ENCODE data around the gene CDH6. TPM values are rescaled to one million over a fixed set of nuclear protein-coding genes. Genes with fewer than 3 reads are reported as not detected.

Gene CDH6
- total and polyA plus RNA-seq, 10 of the 15 experiments (the other 5 are each of a cell fraction or from before 2014, with no cell fraction given): 0.01 TPM; not detected in 9

DNA sequence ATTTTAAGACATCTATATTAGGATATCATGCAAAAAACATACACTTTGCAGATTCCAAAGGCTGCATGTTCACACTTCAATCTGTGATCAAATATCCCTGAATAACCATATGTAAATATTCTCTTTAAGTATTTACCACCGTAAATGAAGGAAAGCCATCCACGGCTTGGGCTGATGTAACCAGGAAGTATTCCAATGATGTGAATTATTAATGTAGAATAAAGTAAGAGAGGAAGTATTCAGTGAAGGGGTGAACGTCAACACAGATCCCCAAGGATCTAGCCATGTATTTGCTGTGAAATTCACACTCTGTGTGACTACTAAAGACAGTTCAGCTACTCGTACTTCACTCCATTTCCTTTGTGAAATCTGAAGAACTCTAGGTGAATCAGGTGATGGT is 75.2 kb downstream of the CDH6 start:
- H2AFZ ChIP-seq (ENCODE audit: control insufficient read depth, low read depth, low read length): no peak overlapping the region
- ChIA-PET POLR2A (no interaction called here), CTCF (interaction anchor here (3.4 kb wide), 1 partner anchor 36 kb away, joined by 23 read pairs; no protein-coding TSS in a partner anchor), SMC1A (ENCODE audit: uncharacterized antibody, unreplicated experiment) (no interaction called here), RAD21 (ENCODE audit: unreplicated experiment) (no interaction called here)
- H3K4me2 ChIP-seq (ENCODE audit: control insufficient read depth, insufficient read depth): no peak overlapping the region
- in situ Hi-C loops (cut with MboI): no loop called here
- H3K4me3 ChIP-seq: no peak overlapping the region
- DNase-seq (ENCODE audit: low read depth, low spot score): no peak
- WGBS (ENCODE audit: insufficient coverage, insufficient replicate concordance, low lambda C conversion rate, missing lambda C conversion rate): 10% methylated on average over 4 of the region's 4 CpGs
- intact Hi-C loops (cut with micrococcal nuclease; ENCODE audit: unreplicated experiment): no loop called here
- H3K4me1 ChIP-seq (ENCODE audit: control insufficient read depth, insufficient read depth, low read length): no peaks in the 10 kb centered on the region
- H4K20me1 ChIP-seq (ENCODE audit: control insufficient read depth, insufficient read depth): no peaks in the 10 kb centered on the region
- no peak for ATAC-seq
- no TSS peak for BruUV-seq (replicated peaks)
- no peak overlapping the region for H3K9ac ChIP-seq (ENCODE audit: control insufficient read depth, insufficient read depth, low read length)
- H3K9me3 ChIP-seq (replicated peaks; ENCODE audit: control insufficient read depth, insufficient read depth, low read length): no peaks in the 10 kb centered on the region
- no peak for FAIRE-seq
- H3K79me2 ChIP-seq (ENCODE audit: control insufficient read depth, insufficient read depth, low read length): no peaks in the 10 kb centered on the region
- no peak for TF ChIP-seq NFXL1 (IDR thresholded peaks at IDR 0.05; ENCODE audit: borderline replicate concordance)
- TF ChIP-seq CBX3 (IDR thresholded peaks at IDR 0.05; ENCODE audit: borderline replicate concordance, low read depth): no peak
- no peak for TF ChIP-seq SUZ12 (IDR thresholded peaks at IDR 0.05; ENCODE audit: unreplicated experiment)
- no peak for TF ChIP-seq IKZF2 (IDR thresholded peaks at IDR 0.05)
- no peak for TF ChIP-seq NFYB (IDR thresholded peaks at IDR 0.05; ENCODE audit: insufficient read depth, low read depth, low read length)
- no peak for TF ChIP-seq SREBF1 (IDR thresholded peaks at IDR 0.05; ENCODE audit: low read length)
- TF ChIP-seq RELA (IDR thresholded peaks at IDR 0.05; ENCODE audit: borderline replicate concordance, partially characterized antibody): no peak
- TF ChIP-seq ZBED1 (IDR thresholded peaks at IDR 0.05; ENCODE audit: borderline replicate concordance): no peak
- TF ChIP-seq BRCA1 (IDR thresholded peaks at IDR 0.05; ENCODE audit: low read depth, low read length): no peak
- H3K27ac ChIP-seq (ENCODE audit: control insufficient read depth, insufficient read depth): no peak overlapping the region
- no peaks in the 10 kb centered on the region for H3K36me3 ChIP-seq (ENCODE audit: control insufficient read depth in 2 of 2, insufficient read depth in 2 of 2, low read length in 1 of 2)
- no peaks in the 10 kb centered on the region for H3K27me3 ChIP-seq (replicated peaks in 1 of 2; ENCODE audit: control insufficient read depth in 2 of 2, insufficient read depth in 2 of 2, low read length in 1 of 2)

DNA sequence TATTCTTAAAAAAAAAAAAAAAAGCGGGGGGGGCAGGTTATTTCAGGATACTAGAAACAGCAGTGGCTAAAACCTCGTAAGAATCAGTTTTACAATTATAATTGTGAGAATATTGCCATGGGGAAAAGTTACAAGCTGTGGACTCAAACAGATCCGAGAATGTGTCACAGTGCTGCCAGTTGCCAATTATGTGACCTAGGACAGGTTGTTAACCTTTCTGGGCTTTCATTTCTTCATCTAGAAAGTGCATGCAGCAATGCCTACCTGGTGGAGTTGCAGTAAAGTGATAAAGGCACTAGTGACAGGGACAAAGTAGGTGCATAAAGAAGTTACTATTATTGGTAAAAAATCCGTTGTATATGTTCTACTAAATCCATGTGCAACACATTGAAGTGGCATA is 75.8 kb downstream of the CDH6 start:
- Histone ChIP-seq H3K36me3 (ENCODE audit: control insufficient read depth in 2 of 2, insufficient read depth in 2 of 2, low read length in 1 of 2) (no peaks in the 10 kb centered on the region), H3K27me3 (replicated peaks in 1 of 2; ENCODE audit: control insufficient read depth in 2 of 2, insufficient read depth in 2 of 2, low read length in 1 of 2) (no peaks in the 10 kb centered on the region), H3K79me2 (ENCODE audit: control insufficient read depth, insufficient read depth, low read length) (no peaks in the 10 kb centered on the region), H4K20me1 (ENCODE audit: control insufficient read depth, insufficient read depth) (no peaks in the 10 kb centered on the region), H3K9ac (ENCODE audit: control insufficient read depth, insufficient read depth, low read length) (no peak overlapping the region), H3K27ac (ENCODE audit: control insufficient read depth, insufficient read depth) (no peak overlapping the region), H3K4me2 (ENCODE audit: control insufficient read depth, insufficient read depth) (no peak overlapping the region), H3K9me3 (replicated peaks; ENCODE audit: control insufficient read depth, insufficient read depth, low read length) (no peaks in the 10 kb centered on the region), H2AFZ (ENCODE audit: control insufficient read depth, low read depth, low read length) (no peak overlapping the region), H3K4me1 (ENCODE audit: control insufficient read depth, insufficient read depth, low read length) (peaks cover 3% of the 10 kb centered on the region; the same call in 1 of the 2 replicates), H3K4me3 (no peak overlapping the region)
- 24% methylated on average over 4 of the region's 4 CpGs for WGBS (ENCODE audit: insufficient coverage, insufficient replicate concordance, low lambda C conversion rate, missing lambda C conversion rate)
- SMC1A ChIA-PET (ENCODE audit: uncharacterized antibody, unreplicated experiment): interaction anchor here (0.6 to 2.3 kb wide), 4 partner anchors 17 to 868 kb away, joined by 3 to 8 read pairs (median 3); no protein-coding TSS in a partner anchor
- in situ Hi-C loops (cut with MboI) (no loop called here), intact Hi-C loops (cut with micrococcal nuclease; ENCODE audit: unreplicated experiment) (no loop called here)
- no TSS peak for BruUV-seq (replicated peaks)
- RAD21 ChIA-PET (ENCODE audit: unreplicated experiment): interaction anchor here (1.4 kb wide), 1 partner anchor 37 kb away, joined by 4 read pairs; no protein-coding TSS in a partner anchor
- CTCF ChIA-PET: interaction anchor here (1.2 to 3.4 kb wide), 6 partner anchors 10 to 1229 kb away, joined by 4 to 23 read pairs (median 6); no protein-coding TSS in a partner anchor
- FAIRE-seq (no peak), ATAC-seq (no peak), DNase-seq (ENCODE audit: low read depth, low spot score) (no peak)
- POLR2A ChIA-PET: no interaction called here
- TF ChIP-seq JUNB (IDR thresholded peaks at IDR 0.05) (no peak), IKZF1 (conservative IDR thresholded peaks at IDR 0.05) (no peak), TARDBP (IDR thresholded peaks at IDR 0.05; ENCODE audit: borderline replicate concordance) (no peak), TAF1 (IDR thresholded peaks at IDR 0.05; ENCODE audit: borderline replicate concordance, low read depth, low read length) (no peak), GATAD2B (conservative IDR thresholded peaks at IDR 0.05; ENCODE audit: low read depth) (no peak), DPF2 (IDR thresholded peaks at IDR 0.05) (no peak), KDM1A (IDR thresholded peaks at IDR 0.05; ENCODE audit: borderline replicate concordance) (no peak), NR2F1 (conservative IDR thresholded peaks at IDR 0.05) (no peak)
- TF ChIP-seq, protein P1, sequence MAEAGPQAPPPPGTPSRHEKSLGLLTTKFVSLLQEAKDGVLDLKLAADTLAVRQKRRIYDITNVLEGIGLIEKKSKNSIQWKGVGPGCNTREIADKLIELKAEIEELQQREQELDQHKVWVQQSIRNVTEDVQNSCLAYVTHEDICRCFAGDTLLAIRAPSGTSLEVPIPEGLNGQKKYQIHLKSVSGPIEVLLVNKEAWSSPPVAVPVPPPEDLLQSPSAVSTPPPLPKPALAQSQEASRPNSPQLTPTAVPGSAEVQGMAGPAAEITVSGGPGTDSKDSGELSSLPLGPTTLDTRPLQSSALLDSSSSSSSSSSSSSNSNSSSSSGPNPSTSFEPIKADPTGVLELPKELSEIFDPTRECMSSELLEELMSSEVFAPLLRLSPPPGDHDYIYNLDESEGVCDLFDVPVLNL (IDR thresholded peaks at IDR 0.05; ENCODE audit: low read depth, low read length): no peak
- TF ChIP-seq, protein P2, sequence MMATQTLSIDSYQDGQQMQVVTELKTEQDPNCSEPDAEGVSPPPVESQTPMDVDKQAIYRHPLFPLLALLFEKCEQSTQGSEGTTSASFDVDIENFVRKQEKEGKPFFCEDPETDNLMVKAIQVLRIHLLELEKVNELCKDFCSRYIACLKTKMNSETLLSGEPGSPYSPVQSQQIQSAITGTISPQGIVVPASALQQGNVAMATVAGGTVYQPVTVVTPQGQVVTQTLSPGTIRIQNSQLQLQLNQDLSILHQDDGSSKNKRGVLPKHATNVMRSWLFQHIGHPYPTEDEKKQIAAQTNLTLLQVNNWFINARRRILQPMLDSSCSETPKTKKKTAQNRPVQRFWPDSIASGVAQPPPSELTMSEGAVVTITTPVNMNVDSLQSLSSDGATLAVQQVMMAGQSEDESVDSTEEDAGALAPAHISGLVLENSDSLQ (IDR thresholded peaks at IDR 0.05): no peak
